CD14-positive monocyte (primary cell): ENCODE measurements around the gene SMARCA2. TPM values are rescaled to one million over a fixed set of nuclear protein-coding genes. Genes with fewer than 3 reads are reported as not detected.

Experiments used
- DNase-seq, 3 donors: peaks; one replicate each; pipeline ENCODE4 v3.0.0-alpha.2; 2011 to 2022
- H2AFZ ChIP-seq: 2 replicates; pipeline ENCODE4 v1.6.0; 2012; ENCODE audit warnings: mild to moderate bottlenecking, low read depth, low read length, inconsistent platforms; ENCODE audit not compliant: insufficient read depth, poor library complexity, severe bottlenecking
- H3K27ac ChIP-seq, 2 donors: 1 replicate in 1 of 2; 2 replicates in 1 of 2; pipeline ENCODE4 v1.5.1; 2012 to 2013; ENCODE audit warnings: low read length in 2 of 2, control low read depth in 1 of 2, inconsistent platforms in 1 of 2, low read depth in 1 of 2, mild to moderate bottlenecking in 1 of 2
- H3K27me3 ChIP-seq, 2 donors: one replicate each; pipeline versions ENCODE4 v1.6.0 to v1.6.1; 2011 to 2013; ENCODE audit warnings: low read length in 2 of 2; ENCODE audit not compliant: control insufficient read depth in 2 of 2, insufficient read depth in 2 of 2
- H3K36me3 ChIP-seq, 2 donors: replicated peaks in 1 of 2; 1 replicate in 1 of 2; 2 replicates in 1 of 2; pipeline versions ENCODE4 v1.5.1 to v1.6.1; 2012 to 2013; ENCODE audit warnings: low read length in 2 of 2, control low read depth in 1 of 2, inconsistent platforms in 1 of 2, mild to moderate bottlenecking in 1 of 2; ENCODE audit not compliant: insufficient read depth in 2 of 2, control insufficient read depth in 1 of 2
- H3K4me1 ChIP-seq, 2 donors: 1 replicate in 1 of 2; 2 replicates in 1 of 2; pipeline versions ENCODE4 v1.5.1 to v1.6.1; 2012 to 2013; ENCODE audit warnings: low read length in 2 of 2, control low read depth in 1 of 2, inconsistent platforms in 1 of 2, mild to moderate bottlenecking in 1 of 2, moderate library complexity in 1 of 2; ENCODE audit not compliant: insufficient read depth in 2 of 2, control insufficient read depth in 1 of 2
- H3K4me2 ChIP-seq: replicated peaks from 2 replicates; pipeline ENCODE3; 2012; ENCODE audit warnings: low read length, moderate library complexity, mild to moderate bottlenecking; ENCODE audit not compliant: poor library complexity, severe bottlenecking; ENCODE audit errors: extremely low read depth
- H3K4me3 ChIP-seq, 3 experiments: fragments of 200-600 bp in 1 of 3; sonication (generic) in 1 of 3; replicated peaks in 1 of 3; 1 replicate in 2 of 3; 2 replicates in 1 of 3; pipeline ENCODE4 v1.5.1; 2011 to 2013; ENCODE audit warnings: low read length in 3 of 3, mild to moderate bottlenecking in 3 of 3, control low read depth in 2 of 3, low read depth in 2 of 3, inconsistent platforms in 1 of 3, moderate library complexity in 1 of 3
- H3K79me2 ChIP-seq: 2 replicates; pipeline ENCODE4 v1.6.0; 2012; ENCODE audit warnings: mild to moderate bottlenecking, control low read depth, inconsistent platforms, low read length, moderate library complexity; ENCODE audit not compliant: insufficient read depth
- H3K9ac ChIP-seq: 2 replicates; pipeline ENCODE4 v1.6.0; 2017; ENCODE audit warnings: low read length, mild to moderate bottlenecking; ENCODE audit not compliant: insufficient read depth, poor library complexity, severe bottlenecking
- H3K9me3 ChIP-seq, 2 donors: replicated peaks in 1 of 2; 1 replicate in 1 of 2; 2 replicates in 1 of 2; pipeline versions ENCODE4 v1.5.1 to v1.6.1; 2012 to 2013; ENCODE audit warnings: low read length in 2 of 2, control low read depth in 1 of 2; ENCODE audit not compliant: control insufficient read depth in 1 of 2, insufficient read depth in 1 of 2
- H4K20me1 ChIP-seq: 2 replicates; pipeline ENCODE4 v1.6.0; 2012; ENCODE audit warnings: mild to moderate bottlenecking, low read length, control low read depth, moderate library complexity; ENCODE audit not compliant: insufficient read depth
- H3K27ac Mint-ChIP-seq, 7 donors: one replicate each; pipeline ENCODE4 v1.8.0; 2020; ENCODE audit warnings: mild to moderate bottlenecking in 7 of 7, mixed read lengths in 7 of 7, moderate library complexity in 6 of 7, inconsistent platforms in 2 of 7
- H3K27me3 Mint-ChIP-seq, 3 donors: one replicate each; pipeline ENCODE4 v1.8.0; 2021 to 2022; ENCODE audit warnings: low read depth in 3 of 3, mild to moderate bottlenecking in 3 of 3, mixed read lengths in 3 of 3, moderate library complexity in 3 of 3, inconsistent platforms in 1 of 3
- H3K36me3 Mint-ChIP-seq, 2 donors: one replicate each; pipeline ENCODE4 v1.8.0; 2020; ENCODE audit warnings: mixed read lengths in 2 of 2, inconsistent platforms in 1 of 2, mild to moderate bottlenecking in 1 of 2
- H3K4me1 Mint-ChIP-seq: one replicate; pipeline ENCODE4 v1.8.0; 2020; ENCODE audit warnings: mild to moderate bottlenecking, mixed read lengths
- H3K4me3 Mint-ChIP-seq, 2 donors: one replicate each; pipeline ENCODE4 v1.8.0; 2020; ENCODE audit warnings: mild to moderate bottlenecking in 2 of 2, mixed read lengths in 2 of 2, moderate library complexity in 1 of 2
- H3K9me3 Mint-ChIP-seq, 7 donors: one replicate each; pipeline ENCODE4 v1.8.0; 2020 to 2022; ENCODE audit warnings: mixed read lengths in 7 of 7, mild to moderate bottlenecking in 6 of 7, moderate library complexity in 6 of 7, inconsistent platforms in 2 of 7
- CTCF ChIP-seq: fragments of 200-600 bp; IDR thresholded peaks from one replicate; pipeline ENCODE4 v1.8.0; 2022; ENCODE audit warnings: antibody characterized with exemption, mild to moderate bottlenecking
- WGBS: methylation state at CpG from one replicate; pipeline ENCODE4 v1.1.5; 2013; ENCODE audit warnings: missing lambda C conversion rate; ENCODE audit not compliant: insufficient coverage; 5-methylcytosine and 5-hydroxymethylcytosine counted together
- intact Hi-C, 2 donors: fragments of 100-400 bp; cut with micrococcal nuclease; formaldehyde crosslinking; loops; one replicate each; pipeline versions ENCODE4 v1.15.0 to v1.15.1; 2023
- polyA plus RNA-seq, 3 donors: library from polyadenylated mRNA; depleted of rRNA in 1 of 3; unstranded in 2 of 3; stranded (reverse) in 1 of 3; fragments of 300-500 nt in 2 of 3; fragments of >200 nt in 1 of 3; fragmentation: Illumina TruSeq in 2 of 3; gene quantifications; 1 replicate in 2 of 3; 2 replicates in 1 of 3; pipeline ENCODE4 v1.2.3, GENCODE V29; 2012 to 2021

SMARCA2 gene
- polyA plus RNA-seq, 3 donors = 11.0 to 54.7 (median 11.8) TPM

DNA sequence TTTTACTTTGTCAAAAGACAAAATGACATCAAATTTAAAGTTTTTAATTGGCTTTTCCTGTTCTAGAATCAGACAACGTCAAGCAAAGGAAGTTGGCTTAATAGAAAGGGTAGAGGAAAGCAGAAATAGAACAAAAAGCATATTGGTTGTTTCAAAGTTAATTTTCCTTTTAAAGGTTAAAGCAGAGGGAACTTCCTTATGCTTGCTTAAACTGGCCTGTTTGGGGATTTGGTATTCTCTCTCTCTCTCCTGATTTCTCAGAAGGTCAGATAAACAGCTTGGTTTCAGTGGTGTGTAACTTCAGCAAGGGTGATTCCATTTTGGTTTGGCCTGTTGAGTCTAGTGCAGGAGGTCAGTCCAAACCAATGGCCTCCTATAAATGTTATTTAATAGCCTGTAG is 127.1 kb downstream of the SMARCA2 start:
- Histone ChIP-seq H3K79me2 (peaks cover 65% of the 10 kb centered on the region), H3K36me3 (peaks cover 13 to 31% of the 10 kb centered on the region in 2 donors)
- 0% methylated on average over 1 of the region's 1 CpG for WGBS

GRCh38 chr9:2144619-2145018 is 129.5 kb downstream of the SMARCA2 start:
- H3K9ac ChIP-seq = no peak overlapping the region
- H2AFZ ChIP-seq = no peak overlapping the region
- peaks cover 20% of the 10 kb centered on the region for H3K4me1 Mint-ChIP-seq
- H3K27me3 Mint-ChIP-seq = no peaks in the 10 kb centered on the region
- H3K36me3 ChIP-seq = peaks cover 6 to 30% of the 10 kb centered on the region in 2 donors
- no peak overlapping the region for H3K4me2 ChIP-seq
- H4K20me1 ChIP-seq = peaks cover 57% of the 10 kb centered on the region
- H3K4me3 ChIP-seq = no peak overlapping the region
- H3K4me3 Mint-ChIP-seq = no peak overlapping the region
- peaks cover 58% of the 10 kb centered on the region for H3K79me2 ChIP-seq
- no peaks in the 10 kb centered on the region for H3K27me3 ChIP-seq
- WGBS = 100% methylated on average over 1 of the region's 3 CpGs
- peaks cover 30 to 69% of the 10 kb centered on the region in 2 donors for H3K36me3 Mint-ChIP-seq
- H3K4me1 ChIP-seq = peaks cover 2 to 7% of the 10 kb centered on the region in 2 donors
- intact Hi-C loops = loop anchor here in 1 of 2 donors (5.0 kb wide), 1 partner anchor 33 kb away; no protein-coding TSS in a partner anchor
- no peak for TF ChIP-seq CTCF
- peaks cover 1 to 8% (median 5%) of the 10 kb centered on the region in 7 donors for H3K9me3 Mint-ChIP-seq
- no peak for DNase-seq
- no peaks in the 10 kb centered on the region for H3K9me3 ChIP-seq
- peak overlapping the region in 4 of 7 donors; percentile 8 to 56 (median 27) for H3K27ac Mint-ChIP-seq
- no peak overlapping the region for H3K27ac ChIP-seq

More for the DNA sequence above, 127.1 kb downstream of the SMARCA2 start:
- intact Hi-C loops = loop anchor here in 1 of 2 donors (5.0 kb wide), 1 partner anchor 35 kb away; no protein-coding TSS in a partner anchor
- DNase-seq = no peak
- Mint-ChIP-seq H3K27me3 (no peaks in the 10 kb centered on the region), H3K9me3 (peaks cover 0 to 2% (median 0%) of the 10 kb centered on the region in 7 donors), H3K4me3 (no peak overlapping the region), H3K27ac (peak overlapping the region in 4 of 7 donors; percentile 1 to 82 (median 34)), H3K36me3 (peaks cover 39 to 69% of the 10 kb centered on the region in 2 donors), H3K4me1 (peaks cover 37% of the 10 kb centered on the region)
- no peak overlapping the region for H3K4me3 ChIP-seq
- no peak overlapping the region for H3K9ac ChIP-seq
- H3K4me1 ChIP-seq = peaks cover 9 to 16% of the 10 kb centered on the region in 2 donors
- H4K20me1 ChIP-seq = peaks cover 76% of the 10 kb centered on the region
- TF ChIP-seq CTCF = no peak
- no peaks in the 10 kb centered on the region for H3K27me3 ChIP-seq
- no peak overlapping the region for H3K4me2 ChIP-seq
- H2AFZ ChIP-seq = no peak overlapping the region
- H3K27ac ChIP-seq = peak overlapping the region in 1 of 2 donors; percentile 57
- H3K9me3 ChIP-seq = no peaks in the 10 kb centered on the region
